ENCODE data around the gene MTHFR.
A peak's percentile ranks its signal among the peaks of the same experiment; 100 is the strongest.

The MTHFR gene

GRCh38 chr1:11795238-11795890 is 10.4 kb downstream of the MTHFR start:
- DNase-seq = no peak

DNA sequence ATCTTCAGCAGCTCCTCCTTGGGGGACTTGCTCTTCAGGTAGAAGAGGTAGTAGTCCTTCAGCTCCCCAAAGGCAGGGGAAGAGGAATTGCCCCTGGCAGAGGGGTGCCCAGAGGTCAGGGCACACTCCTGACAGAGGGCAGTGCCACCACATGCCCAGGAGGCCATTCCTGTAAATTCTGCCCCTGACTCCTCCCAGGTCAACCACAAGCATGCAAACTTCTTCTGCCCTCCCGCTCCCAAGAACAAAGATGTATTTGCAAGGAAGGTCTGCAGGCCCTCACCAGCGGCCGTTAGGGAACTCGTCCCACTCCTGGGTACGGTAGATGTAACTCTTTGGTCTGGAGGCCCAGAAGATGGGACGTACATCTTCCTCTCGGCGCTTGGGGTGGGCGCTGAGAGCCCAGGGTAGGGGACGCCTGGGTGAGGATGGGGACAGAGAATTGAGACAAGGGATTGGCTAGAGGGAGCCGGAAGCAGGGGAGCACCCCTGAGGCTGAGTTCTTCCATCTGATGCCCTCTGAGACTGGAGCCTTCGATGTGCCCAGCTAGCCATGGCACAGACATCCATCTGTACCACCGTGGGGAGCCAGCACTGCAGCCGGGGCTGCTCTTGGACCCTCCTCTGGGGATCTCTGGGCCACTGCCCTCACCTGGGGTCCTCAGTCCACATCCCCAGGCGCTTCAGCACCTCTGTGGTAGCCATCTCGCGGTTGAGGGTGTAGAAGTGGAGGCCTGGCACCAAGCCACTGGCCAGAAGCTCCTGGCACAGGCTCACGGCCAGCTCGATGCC is 11.1 kb downstream of the MTHFR start:
- no peak for DNase-seq

GRCh38 chr1:11793819-11794218 is 11.9 kb downstream of the MTHFR start:
- DNase-seq = no peak

DNA sequence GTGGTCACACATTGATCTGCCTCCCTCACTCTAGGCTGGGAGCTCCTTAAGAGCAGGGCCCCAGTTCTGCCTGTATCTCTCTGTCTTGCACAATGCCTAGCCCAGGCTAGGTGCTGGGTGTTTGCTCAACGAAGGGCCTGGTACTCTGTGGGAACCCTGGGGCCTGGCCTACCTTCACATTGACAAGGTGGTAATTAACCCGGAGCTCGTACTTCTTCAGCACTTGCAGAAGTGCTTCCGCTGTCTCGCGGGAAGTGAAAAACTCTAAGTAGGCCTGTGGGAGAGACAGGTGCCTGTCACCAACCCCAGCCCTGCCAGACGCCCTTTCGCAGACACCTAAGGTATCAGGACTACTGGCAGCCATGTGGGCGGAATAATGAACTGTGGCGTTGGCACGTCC is 13.7 kb downstream of the MTHFR start:
- DNase-seq = no peak

GRCh38 chr1:11790880-11791715 is 14.7 kb downstream of the MTHFR start:
- no peak for DNase-seq

DNA sequence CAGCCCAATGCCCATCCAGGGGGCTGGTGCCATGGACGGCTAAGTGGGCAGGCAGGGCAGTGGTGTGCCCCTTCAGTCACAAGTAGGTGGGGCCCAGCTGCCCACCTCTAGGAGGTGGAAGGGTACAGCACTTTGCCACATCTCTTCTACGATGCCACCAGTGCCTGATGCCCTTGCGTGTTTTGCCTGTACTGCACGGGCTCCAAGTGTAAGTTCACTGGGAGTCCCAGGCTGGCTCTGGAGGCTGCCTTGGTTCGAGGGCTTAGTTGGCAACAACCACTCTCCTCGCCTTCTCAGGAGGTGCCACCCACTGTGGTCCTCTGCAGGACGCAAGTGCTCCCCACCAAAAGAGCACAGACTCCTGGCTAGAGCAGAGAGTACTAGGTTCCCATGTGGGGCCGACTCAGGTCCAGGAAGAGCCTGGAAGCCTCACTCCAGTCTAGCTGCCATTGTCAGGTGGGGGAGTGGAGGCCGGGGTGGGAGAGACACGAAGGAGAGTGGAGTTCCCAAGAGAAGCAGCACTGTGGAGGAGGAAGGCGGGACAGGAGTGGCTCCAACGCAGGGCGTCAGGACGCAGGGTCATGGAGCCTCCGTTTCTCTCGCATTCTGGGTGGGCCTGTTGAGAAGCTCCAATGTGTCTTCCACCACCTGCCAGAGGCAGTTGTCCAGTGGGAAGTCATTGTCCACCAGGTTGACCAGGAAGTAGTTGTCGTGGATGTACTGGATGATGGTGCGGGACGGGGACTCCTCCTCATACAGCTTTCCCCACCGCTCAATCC is 15.5 kb downstream of the MTHFR start:
- DNase-seq = no peak

GRCh38 chr1:11789126-11790067 is 16.4 kb downstream of the MTHFR start:
- DNase-seq = no peak

- DNase-seq = no peak
Measured at GRCh38 chr1:11788549-11789053, 17.2 kb downstream of the MTHFR start.

DNA sequence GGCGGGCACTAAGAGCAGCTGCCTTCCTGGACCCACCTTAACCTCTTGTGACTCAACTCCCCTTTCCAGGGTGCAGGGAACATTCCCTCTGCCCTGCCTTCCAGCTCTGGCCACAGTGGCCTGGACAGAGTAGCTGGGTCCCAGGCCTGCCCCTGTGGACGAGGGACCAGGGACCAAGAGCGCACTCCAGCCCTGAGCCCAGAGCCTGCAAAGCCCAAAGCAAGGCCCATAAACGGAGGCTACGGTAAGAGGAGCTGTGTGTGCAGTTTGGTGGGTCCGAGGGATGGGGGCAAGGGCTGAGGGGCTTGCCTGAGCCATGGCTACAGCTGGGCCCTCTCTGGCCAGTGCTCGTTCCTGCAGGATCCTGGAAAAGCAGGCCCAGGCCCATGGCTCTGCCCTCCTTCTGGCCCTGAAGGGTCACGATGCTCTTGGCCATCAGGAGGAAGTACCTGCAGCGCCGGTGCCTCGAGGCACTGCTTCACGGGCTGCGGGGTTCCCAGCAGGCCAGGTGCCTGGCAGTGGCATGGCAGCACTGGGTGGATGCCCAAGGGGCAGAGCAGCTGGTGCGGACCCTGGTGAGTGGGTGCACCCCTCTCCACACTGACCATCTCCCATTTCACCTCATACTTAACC is 17.8 kb downstream of the MTHFR start:
- DNase-seq = no peak

- no peak for DNase-seq
Measured at GRCh38 chr1:11787251-11787803, 18.4 kb downstream of the MTHFR start.

- DNase-seq = no peak
Measured at GRCh38 chr1:11786168-11786567, 19.6 kb downstream of the MTHFR start.

DNA sequence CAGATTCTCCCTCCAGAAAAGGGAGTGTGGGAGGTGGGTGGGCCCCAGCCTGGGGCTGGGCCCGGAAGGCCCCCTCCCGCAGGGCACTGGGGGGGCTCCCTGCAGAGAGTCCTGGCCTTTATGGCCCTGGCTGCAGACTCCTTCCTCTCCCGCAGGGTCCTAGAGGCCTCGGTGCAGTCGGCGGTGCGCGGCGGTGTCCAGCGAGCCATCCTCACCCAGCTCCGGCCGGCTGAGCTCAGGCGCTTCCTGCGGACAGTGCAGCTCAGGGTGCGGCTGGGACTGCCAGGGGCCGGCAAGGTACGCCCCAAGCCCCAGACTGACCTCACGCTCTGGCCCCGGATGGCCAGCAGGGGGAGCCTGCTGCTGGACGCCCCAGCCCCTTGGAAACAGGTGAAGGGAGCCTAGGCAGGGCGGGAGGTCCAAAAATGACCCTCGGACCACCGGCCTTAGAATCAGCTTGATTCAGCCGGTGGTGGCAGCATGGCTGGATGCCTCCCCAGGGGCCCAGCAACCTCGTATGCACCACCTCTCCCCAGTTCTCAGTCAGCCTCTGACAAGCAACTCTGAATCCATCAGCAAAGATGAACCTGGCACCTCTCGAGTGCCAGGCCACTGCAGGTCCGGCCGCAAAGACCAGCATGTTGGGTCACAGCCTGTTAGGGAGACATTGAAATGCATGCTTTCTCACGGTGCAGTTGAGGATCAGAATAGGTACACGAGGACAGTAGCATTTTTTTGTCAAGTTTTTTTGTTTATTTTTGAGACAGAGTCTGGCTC is 20.6 kb downstream of the MTHFR start:
- peak; percentile 14 to 46 for DNase-seq

GRCh38 chr1:11784256-11784992 is 21.3 kb downstream of the MTHFR start:
- DNase-seq = no peak

GRCh38 chr1:11783556-11783955 is 22.2 kb downstream of the MTHFR start:
- DNase-seq = no peak

GRCh38 chr1:11782127-11782708 is 23.5 kb downstream of the MTHFR start:
- no peak for DNase-seq

GRCh38 chr1:11781297-11781696 is 24.5 kb downstream of the MTHFR start:
- no peak for DNase-seq

DNA sequence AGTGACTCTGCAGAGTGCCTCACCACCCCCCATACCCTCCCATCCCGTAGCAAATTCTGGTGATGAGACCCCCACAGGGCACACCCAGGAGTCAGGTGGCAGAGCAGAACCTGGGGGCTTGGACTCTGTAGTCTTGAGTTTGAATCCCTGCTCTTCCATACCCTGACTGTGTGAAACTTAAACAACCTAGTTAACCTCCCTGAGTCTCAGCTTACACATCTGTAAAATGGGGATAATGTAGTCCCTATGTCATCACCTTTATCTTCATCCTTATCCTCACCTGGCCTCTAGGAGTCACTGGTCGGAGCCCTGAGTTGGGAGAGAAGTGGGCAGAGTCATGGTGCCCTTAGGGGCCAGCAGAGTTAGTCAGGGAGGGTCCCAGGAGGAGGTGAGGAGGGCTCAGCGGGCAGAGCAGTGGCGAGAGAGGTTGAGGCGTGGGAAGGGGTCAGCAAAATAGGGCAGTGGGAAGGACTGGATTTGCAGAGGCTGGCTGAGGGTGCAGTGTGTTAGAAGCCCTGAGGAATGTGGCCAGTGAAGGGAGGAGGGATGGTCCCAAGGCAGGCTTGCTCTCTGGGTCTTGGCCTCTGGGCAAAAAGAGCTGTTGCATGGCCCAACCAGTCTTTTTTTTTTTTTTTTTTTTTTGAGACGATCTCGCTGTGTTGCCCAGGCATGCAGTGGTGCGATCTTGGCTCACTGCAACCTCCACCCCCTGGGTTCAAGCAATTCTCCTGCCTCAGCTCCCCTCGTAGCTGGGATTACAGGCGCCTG is 25.2 kb downstream of the MTHFR start:
- DNase-seq = no peak
